Common myeloid progenitor, CD34-positive (primary cell): ENCODE measurements around the gene OR2H2.
A peak's percentile ranks its signal among the peaks of the same experiment; 100 is the strongest.

Source experiments
- CTCF ChIA-PET: fragments of 350-600 bp; sonication (Branson Sonifier 250); formaldehyde crosslinking; loops from one replicate; lab custom pipeline; 2021; ENCODE audit warnings: antibody characterized with exemption; lab: Charles Lee
- POLR2A ChIA-PET: fragments of 350-600 bp; sonication (Branson Sonifier 250); formaldehyde crosslinking; loops from one replicate; lab custom pipeline; 2021; ENCODE audit warnings: antibody characterized with exemption; lab: Charles Lee
- DNase-seq, 3 donors: peaks; one replicate each; pipeline versions ENCODE4 v3.0.0 to v3.0.0-alpha.2; 2013
- H3K27ac ChIP-seq, 2 experiments: 1 replicate in 1 of 2; 2 replicates in 1 of 2; pipeline ENCODE4 v1.7.0; 2013; ENCODE audit warnings: inconsistent platforms in 2 of 2, low read length in 2 of 2, mild to moderate bottlenecking in 2 of 2, low read depth in 1 of 2, moderate library complexity in 1 of 2; ENCODE audit not compliant: severe bottlenecking in 2 of 2, insufficient read depth in 1 of 2, poor library complexity in 1 of 2
- H3K27me3 ChIP-seq, 5 experiments: replicated peaks in 2 of 5; 1 replicate in 3 of 5; 2 replicates in 2 of 5; pipeline versions ENCODE4 v1.6.1 to v1.7.0; 2013; ENCODE audit warnings: low read length in 4 of 5, mild to moderate bottlenecking in 2 of 5, moderate library complexity in 2 of 5, inconsistent platforms in 1 of 5; ENCODE audit not compliant: insufficient read depth in 5 of 5, control insufficient read depth in 4 of 5
- H3K36me3 ChIP-seq, 4 experiments: 1 replicate in 2 of 4; 2 replicates in 2 of 4; pipeline versions ENCODE4 v1.6.1 to v1.7.0; 2013; ENCODE audit warnings: low read length in 3 of 4, control low read depth in 1 of 4, mild to moderate bottlenecking in 1 of 4; ENCODE audit not compliant: control insufficient read depth in 4 of 4, insufficient read depth in 4 of 4
- H3K4me1 ChIP-seq, 4 experiments: 1 replicate in 3 of 4; 2 replicates in 1 of 4; pipeline versions ENCODE4 v1.6.1 to v1.7.1; 2013; ENCODE audit warnings: low read length in 3 of 4, mild to moderate bottlenecking in 3 of 4, control low read depth in 1 of 4, inconsistent platforms in 1 of 4, moderate library complexity in 1 of 4; ENCODE audit not compliant: control insufficient read depth in 4 of 4, insufficient read depth in 4 of 4; ENCODE audit errors: control extremely low read depth in 1 of 4
- H3K4me3 ChIP-seq, 7 experiments: 1 replicate in 4 of 7; 2 replicates in 3 of 7; pipeline versions ENCODE4 v1.5.1 to v1.7.0; 2013; ENCODE audit warnings: mild to moderate bottlenecking in 7 of 7, low read length in 6 of 7, moderate library complexity in 6 of 7, inconsistent platforms in 2 of 7, low read depth in 2 of 7, control low read depth in 1 of 7; ENCODE audit not compliant: insufficient read depth in 4 of 7, control insufficient read depth in 1 of 7; ENCODE audit errors: extremely low read depth in 1 of 7
- H3K9me3 ChIP-seq, 5 experiments: 1 replicate in 4 of 5; 2 replicates in 1 of 5; pipeline versions ENCODE4 v1.6.1 to v1.7.1; 2013; ENCODE audit warnings: low read length in 4 of 5, mild to moderate bottlenecking in 2 of 5, inconsistent platforms in 1 of 5, low read depth in 1 of 5, moderate library complexity in 1 of 5; ENCODE audit not compliant: control insufficient read depth in 4 of 5, insufficient read depth in 2 of 5; ENCODE audit errors: control extremely low read depth in 1 of 5
- WGBS: methylation state at CpG from one replicate; pipeline ENCODE4 v1.1.5; 2013; ENCODE audit not compliant: insufficient coverage; 5-methylcytosine and 5-hydroxymethylcytosine counted together

OR2H2 gene

DNA sequence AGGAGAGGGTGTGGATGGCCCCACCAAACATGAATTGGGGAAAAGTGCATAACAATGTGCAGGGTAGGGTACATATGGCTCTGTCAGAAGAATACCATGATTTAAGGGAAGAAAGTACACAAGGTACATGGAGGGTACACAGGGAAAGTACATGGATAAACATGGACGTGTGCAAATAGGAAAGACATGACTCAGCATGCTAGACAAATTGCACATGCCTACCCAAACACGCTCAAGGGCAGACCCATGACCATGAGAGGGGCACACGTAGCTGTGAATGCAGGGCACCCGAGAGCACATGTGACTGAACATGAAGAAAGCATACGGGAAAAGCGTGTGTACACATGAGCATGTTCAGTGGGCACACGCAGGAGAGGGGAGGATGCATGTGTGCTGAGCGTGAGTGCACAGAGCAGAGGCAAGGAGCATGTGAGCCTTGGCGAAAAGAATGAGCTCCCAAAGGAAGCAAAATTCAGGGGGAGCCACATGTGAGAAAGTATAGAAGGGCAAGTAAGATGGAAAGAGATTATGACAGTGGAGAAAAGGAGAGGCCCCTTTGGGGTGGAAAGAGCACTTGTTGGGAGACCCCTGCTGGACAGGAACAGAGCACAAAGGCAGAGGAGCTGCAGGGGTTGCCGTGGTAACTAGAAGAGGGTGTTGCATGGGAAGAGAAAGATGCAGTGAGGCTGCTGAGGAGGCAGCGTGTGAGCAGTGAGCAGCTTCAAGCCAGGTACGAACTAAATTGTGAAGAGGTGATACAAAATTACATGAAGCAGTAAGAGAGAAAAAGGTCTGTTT is 17.8 kb downstream of the OR2H2 start:
- Histone ChIP-seq H3K4me1 (no peaks in the 10 kb centered on the region), H3K9me3 (no peaks in the 10 kb centered on the region), H3K27me3 (peaks cover 0 to 2% (median 0%) of the 10 kb centered on the region in 5 experiments), H3K4me3 (no peak overlapping the region), H3K36me3 (peaks cover 0 to 40% (median 13%) of the 10 kb centered on the region in 4 experiments), H3K27ac (no peak overlapping the region)
- ChIA-PET POLR2A (interaction anchor here (0.6 kb wide), 1 partner anchor 1291 kb away, joined by 3 read pairs; no protein-coding TSS in a partner anchor), CTCF (interaction anchor here (0.8 to 1.5 kb wide), 5 partner anchors 9 to 224 kb away, joined by 3 to 5 read pairs (median 4); no protein-coding TSS in a partner anchor)
- DNase-seq, result peak; percentile 42 to 57 (median 56)
- 86% methylated on average over 12 of the region's 12 CpGs for WGBS

DNA sequence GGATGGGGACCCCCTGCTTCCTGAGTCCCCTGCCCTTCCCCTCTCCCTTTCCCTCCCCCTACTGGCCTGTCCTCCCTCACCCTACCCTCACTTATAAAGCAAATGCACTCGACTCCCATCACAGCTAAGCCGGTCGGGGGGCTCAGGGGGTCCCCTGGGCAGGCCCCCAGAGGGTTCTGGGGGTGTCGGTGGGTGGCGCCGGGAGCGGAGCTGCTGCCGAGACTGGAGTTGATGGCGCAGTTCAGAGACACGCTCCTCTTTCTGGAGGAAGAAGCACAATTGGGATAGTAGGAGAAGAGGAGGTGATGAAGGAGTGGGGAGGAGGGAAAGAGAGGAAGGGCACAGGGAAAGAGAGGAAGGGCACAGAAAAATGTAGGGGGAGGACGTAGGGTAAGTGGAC is 18.5 kb downstream of the OR2H2 start:
- Histone ChIP-seq H3K9me3 (no peaks in the 10 kb centered on the region), H3K36me3 (peaks cover 0 to 46% (median 14%) of the 10 kb centered on the region in 4 experiments), H3K27me3 (peaks cover 0 to 3% (median 0%) of the 10 kb centered on the region in 5 experiments), H3K27ac (no peak overlapping the region), H3K4me1 (no peaks in the 10 kb centered on the region), H3K4me3 (no peak overlapping the region)
- no peak for DNase-seq
- 95% methylated on average over 9 of the region's 11 CpGs for WGBS
- POLR2A ChIA-PET, result no interaction called here
- CTCF ChIA-PET, result interaction anchor here (0.8 to 1.5 kb wide), 5 partner anchors 8 to 225 kb away, joined by 3 to 5 read pairs (median 4); no protein-coding TSS in a partner anchor

DNA sequence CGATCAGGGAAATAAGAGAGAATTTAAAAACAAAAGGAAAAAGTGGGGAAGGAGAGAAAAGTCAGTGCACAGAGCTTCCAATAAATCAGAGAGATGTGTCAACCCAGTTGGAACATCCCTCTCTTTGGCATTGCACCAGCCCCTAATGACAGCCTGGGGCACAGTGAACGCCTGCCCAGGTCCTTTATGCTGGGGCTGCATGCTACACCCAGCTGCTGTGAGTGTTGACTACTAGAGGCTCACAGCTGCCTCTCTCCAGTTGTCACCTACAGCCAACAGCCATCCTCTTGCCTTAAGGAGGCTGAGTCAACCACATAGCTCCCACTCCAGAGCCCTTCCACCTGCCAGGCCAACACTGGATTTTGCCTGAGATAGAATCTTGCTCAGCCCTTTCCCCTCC is 19.0 kb downstream of the OR2H2 start:
- no peaks in the 10 kb centered on the region for H3K9me3 ChIP-seq
- H3K27me3 ChIP-seq, result peaks cover 0 to 3% (median 0%) of the 10 kb centered on the region in 5 experiments
- peaks cover 0 to 51% (median 14%) of the 10 kb centered on the region in 4 experiments for H3K36me3 ChIP-seq
- DNase-seq, result no peak
- no peaks in the 10 kb centered on the region for H3K4me1 ChIP-seq
- 100% methylated on average over 2 of the region's 2 CpGs for WGBS
- no peak overlapping the region for H3K4me3 ChIP-seq
- H3K27ac ChIP-seq, result no peak overlapping the region
- CTCF ChIA-PET, result interaction anchor here (1.2 to 1.5 kb wide), 2 partner anchors 8 to 49 kb away, joined by 4 to 5 read pairs; no protein-coding TSS in a partner anchor
- POLR2A ChIA-PET, result no interaction called here

DNA sequence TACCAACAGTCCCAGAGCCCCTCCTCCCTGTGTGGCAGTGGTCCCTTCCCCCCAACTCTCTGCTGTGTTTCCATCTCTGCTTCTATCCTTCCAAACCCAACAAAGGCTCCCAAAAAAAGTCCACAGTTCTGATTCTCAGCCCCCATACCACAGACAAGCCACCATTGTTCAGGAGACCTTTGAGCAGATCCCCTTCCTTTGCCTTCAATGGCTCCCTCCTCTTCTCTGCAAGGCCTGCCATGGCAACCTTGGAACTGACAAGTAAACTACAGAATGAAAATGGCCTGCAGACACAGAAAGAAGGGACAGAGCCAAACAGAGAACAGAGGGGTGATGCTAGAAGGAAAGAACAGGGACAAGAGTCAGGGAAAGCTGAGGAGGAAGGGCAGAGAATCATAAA is 23.2 kb downstream of the OR2H2 start:
- POLR2A ChIA-PET, result no interaction called here
- H3K4me1 ChIP-seq, result no peaks in the 10 kb centered on the region
- DNase-seq, result no peak

DNA sequence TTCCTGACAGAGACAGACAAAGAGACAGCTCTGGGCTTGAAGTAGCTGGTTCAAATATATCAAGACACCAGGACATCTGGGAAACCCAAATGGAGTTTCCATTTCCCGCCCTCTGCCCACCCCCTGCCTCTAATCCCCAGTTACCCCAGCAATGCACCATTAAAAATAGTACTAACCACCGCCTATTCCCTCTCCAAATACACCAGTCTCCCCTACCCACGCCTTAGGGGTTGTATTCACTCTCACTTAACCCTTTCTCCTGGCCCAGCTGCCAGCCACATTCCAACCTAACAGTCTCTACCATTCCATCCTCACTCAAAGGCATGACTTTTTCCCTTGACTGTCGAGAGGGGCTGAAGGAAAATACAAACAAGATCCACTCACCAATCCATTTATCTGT is 25.6 kb downstream of the OR2H2 start:
- CTCF ChIA-PET, result no interaction called here
- Histone ChIP-seq H3K4me3 (no peak overlapping the region), H3K9me3 (no peaks in the 10 kb centered on the region), H3K36me3 (peaks cover 0 to 65% (median 20%) of the 10 kb centered on the region in 4 experiments), H3K27ac (no peak overlapping the region), H3K27me3 (peaks cover 0 to 3% (median 0%) of the 10 kb centered on the region in 5 experiments), H3K4me1 (no peaks in the 10 kb centered on the region)
- WGBS, result 94% methylated on average over 4 of the region's 4 CpGs
- no peak for DNase-seq
- POLR2A ChIA-PET, result no interaction called here

More for the DNA sequence above, 23.2 kb downstream of the OR2H2 start:
- Histone ChIP-seq H3K27ac (no peak overlapping the region), H3K27me3 (peaks cover 0 to 3% (median 0%) of the 10 kb centered on the region in 5 experiments), H3K9me3 (no peaks in the 10 kb centered on the region), H3K4me3 (no peak overlapping the region), H3K36me3 (peaks cover 0 to 74% (median 20%) of the 10 kb centered on the region in 4 experiments)
- CTCF ChIA-PET, result interaction anchor here (2.1 kb wide), 1 partner anchor 18 kb away, joined by 7 read pairs; no protein-coding TSS in a partner anchor

DNA sequence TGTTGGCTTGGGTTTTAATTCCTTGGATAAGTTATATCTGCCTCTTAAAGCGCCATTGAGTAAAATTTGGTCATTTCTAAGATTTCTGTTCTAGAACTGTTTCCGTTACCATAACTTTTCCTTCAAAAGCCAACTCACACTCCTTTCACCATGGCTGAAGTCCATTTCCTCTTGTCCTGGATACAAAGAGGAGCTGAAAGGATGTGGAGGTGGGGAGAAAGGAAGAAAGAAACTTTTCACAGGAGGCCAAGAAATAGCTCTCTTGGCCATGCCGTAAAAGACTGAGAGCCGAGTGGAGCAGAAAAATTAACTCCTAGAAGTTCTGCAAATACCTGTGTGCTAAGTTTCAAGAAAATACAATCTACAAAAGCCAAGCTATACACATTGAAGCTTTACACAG is 26.5 kb downstream of the OR2H2 start:
- peaks cover 0 to 56% (median 17%) of the 10 kb centered on the region in 4 experiments for H3K36me3 ChIP-seq

More for the DNA sequence above, 26.5 kb downstream of the OR2H2 start:
- POLR2A ChIA-PET, result interaction anchor here (1.0 kb wide), 1 partner anchor 22 kb away, joined by 5 read pairs; the partner anchor contains the start of gene GABBR1
- CTCF ChIA-PET, result interaction anchor here (0.6 to 2.8 kb wide), 5 partner anchors 8 to 131 kb away, joined by 3 to 14 read pairs (median 3); no protein-coding TSS in a partner anchor
- Histone ChIP-seq H3K27ac (no peak overlapping the region), H3K27me3 (peaks cover 0 to 3% (median 0%) of the 10 kb centered on the region in 5 experiments), H3K4me3 (no peak overlapping the region), H3K4me1 (no peaks in the 10 kb centered on the region), H3K9me3 (no peaks in the 10 kb centered on the region)
- no peak for DNase-seq
- 100% methylated on average over 1 of the region's 4 CpGs for WGBS
